DND-41 (cell line): ENCODE measurements around the gene PCSK2.

ENCODE experiments used
- ATAC-seq: fragments of 200-7000 bp; cut with Tn5 transposase; 3 replicates; pipeline ENCODE4 v1.9.1; 2021; ENCODE audit warnings: low read depth; ENCODE audit not compliant: insufficient read depth
- DNase-seq: peaks from one replicate; pipeline ENCODE4 v3.0.0-alpha.2; 2020
- H2AFZ ChIP-seq: 2 replicates; pipeline ENCODE4 v1.6.0; 2012; ENCODE audit warnings: low read depth, low read length
- H3K27ac ChIP-seq: 2 replicates; pipeline ENCODE4 v1.5.1; 2012; ENCODE audit warnings: low read length, inconsistent platforms
- H3K27me3 ChIP-seq: fragments of 200-600 bp; sonication (generic); 2 replicates; pipeline ENCODE4 v1.6.0; 2012; ENCODE audit warnings: low read length, mild to moderate bottlenecking, inconsistent platforms; ENCODE audit not compliant: insufficient read depth, poor library complexity
- H3K36me3 ChIP-seq: 2 replicates; pipeline ENCODE4 v1.5.1; 2012; ENCODE audit warnings: low read length, inconsistent platforms; ENCODE audit not compliant: insufficient read depth
- H3K4me1 ChIP-seq: 2 replicates; pipeline ENCODE4 v1.5.1; 2012; ENCODE audit warnings: mild to moderate bottlenecking, low read length; ENCODE audit not compliant: insufficient read depth
- H3K4me2 ChIP-seq: 2 replicates; pipeline ENCODE4 v1.6.0; 2012; ENCODE audit warnings: mild to moderate bottlenecking, moderate library complexity, low read length, inconsistent platforms; ENCODE audit not compliant: insufficient read depth
- H3K4me3 ChIP-seq, 2 experiments: fragments of 200-600 bp in 1 of 2; shearing (Covaris generic) in 1 of 2; 2 replicates each; pipeline ENCODE4 v1.5.1; 2012 to 2016; ENCODE audit warnings: inconsistent platforms in 2 of 2, low read length in 2 of 2, mild to moderate bottlenecking in 2 of 2, low read depth in 1 of 2, moderate library complexity in 1 of 2
- H3K79me2 ChIP-seq: 2 replicates; pipeline ENCODE4 v1.6.0; 2012; ENCODE audit warnings: low read length, inconsistent platforms; ENCODE audit not compliant: insufficient read depth
- H3K9ac ChIP-seq: 2 replicates; pipeline ENCODE4 v1.6.0; 2012; ENCODE audit warnings: low read depth, mild to moderate bottlenecking, inconsistent platforms, low read length, moderate library complexity
- H3K9me3 ChIP-seq: 2 replicates; pipeline ENCODE4 v1.5.1; 2012; ENCODE audit warnings: low read length, moderate library complexity, mild to moderate bottlenecking, inconsistent platforms; ENCODE audit not compliant: insufficient read depth, severe bottlenecking
- H4K20me1 ChIP-seq: 2 replicates; pipeline ENCODE4 v1.6.0; 2012; ENCODE audit warnings: low read length; ENCODE audit not compliant: insufficient read depth
- EZH2 ChIP-seq: IDR thresholded peaks from 3 replicates; pipeline ENCODE4 v1.6.1; 2012; ENCODE audit warnings: borderline replicate concordance, low read depth, mild to moderate bottlenecking, moderate library complexity, low read length, inconsistent platforms; ENCODE audit not compliant: severe bottlenecking
- TF ChIP-seq, protein P1 (sequence below): IDR thresholded peaks from 2 replicates; pipeline ENCODE4 v1.5.1; 2012; ENCODE audit warnings: borderline replicate concordance, low read length, moderate library complexity, mild to moderate bottlenecking; ENCODE audit not compliant: poor library complexity, severe bottlenecking; ENCODE audit errors: extremely low read depth

PCSK2 gene

GRCh38 chr20:17227669-17228623 lies 1.1 kb downstream of the PCSK2 start:
- DNase-seq (no peak), ATAC-seq (no peak)
- H3K79me2 ChIP-seq: no peaks in the 10 kb centered on the region
- H3K9ac ChIP-seq: no peak overlapping the region
- H4K20me1 ChIP-seq: no peaks in the 10 kb centered on the region
- H3K4me3 ChIP-seq: no peak overlapping the region
- no peak overlapping the region for H2AFZ ChIP-seq
- H3K4me2 ChIP-seq: no peak overlapping the region
- H3K27ac ChIP-seq: no peak overlapping the region
- H3K36me3 ChIP-seq: no peaks in the 10 kb centered on the region
- H3K9me3 ChIP-seq: no peaks in the 10 kb centered on the region
- no peaks in the 10 kb centered on the region for H3K4me1 ChIP-seq
- no peak for TF ChIP-seq EZH2
- TF ChIP-seq, protein P1, sequence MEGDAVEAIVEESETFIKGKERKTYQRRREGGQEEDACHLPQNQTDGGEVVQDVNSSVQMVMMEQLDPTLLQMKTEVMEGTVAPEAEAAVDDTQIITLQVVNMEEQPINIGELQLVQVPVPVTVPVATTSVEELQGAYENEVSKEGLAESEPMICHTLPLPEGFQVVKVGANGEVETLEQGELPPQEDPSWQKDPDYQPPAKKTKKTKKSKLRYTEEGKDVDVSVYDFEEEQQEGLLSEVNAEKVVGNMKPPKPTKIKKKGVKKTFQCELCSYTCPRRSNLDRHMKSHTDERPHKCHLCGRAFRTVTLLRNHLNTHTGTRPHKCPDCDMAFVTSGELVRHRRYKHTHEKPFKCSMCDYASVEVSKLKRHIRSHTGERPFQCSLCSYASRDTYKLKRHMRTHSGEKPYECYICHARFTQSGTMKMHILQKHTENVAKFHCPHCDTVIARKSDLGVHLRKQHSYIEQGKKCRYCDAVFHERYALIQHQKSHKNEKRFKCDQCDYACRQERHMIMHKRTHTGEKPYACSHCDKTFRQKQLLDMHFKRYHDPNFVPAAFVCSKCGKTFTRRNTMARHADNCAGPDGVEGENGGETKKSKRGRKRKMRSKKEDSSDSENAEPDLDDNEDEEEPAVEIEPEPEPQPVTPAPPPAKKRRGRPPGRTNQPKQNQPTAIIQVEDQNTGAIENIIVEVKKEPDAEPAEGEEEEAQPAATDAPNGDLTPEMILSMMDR: no peak
- H3K27me3 ChIP-seq: no peaks in the 10 kb centered on the region

DNA sequence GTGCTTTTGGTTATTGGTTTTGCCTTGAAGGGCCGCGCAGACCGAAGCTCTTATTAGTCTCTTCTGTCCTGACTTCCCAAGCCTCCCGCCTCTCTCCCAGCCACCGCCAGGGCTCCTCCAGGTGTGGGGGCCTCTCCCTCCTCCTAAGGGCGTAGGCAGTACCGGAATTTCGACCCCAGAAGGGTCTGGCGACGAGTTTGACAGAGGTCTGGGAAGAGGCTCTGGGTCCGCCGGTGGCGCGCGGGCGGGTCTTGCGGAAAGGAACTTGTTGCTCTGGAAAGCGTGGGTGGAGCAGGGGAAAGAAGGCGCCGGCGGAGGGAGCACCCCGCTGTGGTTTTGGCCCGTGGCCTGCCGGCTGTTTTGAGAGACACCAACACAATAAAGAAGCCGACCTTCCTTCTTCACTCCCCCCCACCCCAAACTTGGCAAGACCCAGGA lies 1.8 kb downstream of the PCSK2 start:
- Histone ChIP-seq H4K20me1 (no peaks in the 10 kb centered on the region), H3K4me2 (no peak overlapping the region), H3K36me3 (no peaks in the 10 kb centered on the region), H3K9me3 (no peaks in the 10 kb centered on the region), H3K27ac (no peak overlapping the region), H3K27me3 (no peaks in the 10 kb centered on the region), H3K9ac (no peak overlapping the region), H3K4me3 (no peak overlapping the region), H2AFZ (no peak overlapping the region), H3K4me1 (no peaks in the 10 kb centered on the region), H3K79me2 (no peaks in the 10 kb centered on the region)
- no peak for TF ChIP-seq EZH2
- TF ChIP-seq, protein P1: no peak
- ATAC-seq (no peak), DNase-seq (no peak)

- DNase-seq (no peak), ATAC-seq (no peak)
- Histone ChIP-seq H2AFZ (no peak overlapping the region), H3K9me3 (no peaks in the 10 kb centered on the region), H3K4me3 (no peak overlapping the region), H3K4me2 (no peak overlapping the region), H3K27ac (no peak overlapping the region), H4K20me1 (no peaks in the 10 kb centered on the region), H3K4me1 (no peaks in the 10 kb centered on the region), H3K9ac (no peak overlapping the region), H3K79me2 (no peaks in the 10 kb centered on the region), H3K36me3 (no peaks in the 10 kb centered on the region), H3K27me3 (no peaks in the 10 kb centered on the region)
- TF ChIP-seq, protein P1: no peak
- no peak for TF ChIP-seq EZH2
These were observed 2.4 kb downstream of the PCSK2 start for GRCh38 chr20:17229256-17229655.
